HEK293T (cell line): ENCODE measurements around the gene KLK10.

Source experiments
- BHLHE40 ChIP-seq: fragments of 450-650 bp; IDR thresholded peaks from 2 replicates; pipeline ENCODE4 v1.6.1; 2016; ENCODE audit warnings: mild to moderate bottlenecking, moderate library complexity, borderline replicate concordance
- ELF4 ChIP-seq: fragments of 450-650 bp; IDR thresholded peaks from 2 replicates; pipeline ENCODE4 v1.6.1; 2017; ENCODE audit warnings: antibody characterized with exemption
- FOXK2 ChIP-seq: fragments of 450-650 bp; IDR thresholded peaks from 2 replicates; pipeline ENCODE4 v1.6.1; 2016; ENCODE audit warnings: mild to moderate bottlenecking
- FOXM1 ChIP-seq: fragments of 450-650 bp; IDR thresholded peaks from 2 replicates; pipeline ENCODE4 v1.6.1; 2017; ENCODE audit warnings: mild to moderate bottlenecking, borderline replicate concordance
- SUZ12 ChIP-seq: fragments of 450-650 bp; IDR thresholded peaks from 2 replicates; pipeline ENCODE4 v1.6.1; 2016; ENCODE audit warnings: mild to moderate bottlenecking
- TARDBP ChIP-seq: fragments of 450-650 bp; IDR thresholded peaks from 2 replicates; pipeline ENCODE4 v1.6.1; 2016

DNA sequence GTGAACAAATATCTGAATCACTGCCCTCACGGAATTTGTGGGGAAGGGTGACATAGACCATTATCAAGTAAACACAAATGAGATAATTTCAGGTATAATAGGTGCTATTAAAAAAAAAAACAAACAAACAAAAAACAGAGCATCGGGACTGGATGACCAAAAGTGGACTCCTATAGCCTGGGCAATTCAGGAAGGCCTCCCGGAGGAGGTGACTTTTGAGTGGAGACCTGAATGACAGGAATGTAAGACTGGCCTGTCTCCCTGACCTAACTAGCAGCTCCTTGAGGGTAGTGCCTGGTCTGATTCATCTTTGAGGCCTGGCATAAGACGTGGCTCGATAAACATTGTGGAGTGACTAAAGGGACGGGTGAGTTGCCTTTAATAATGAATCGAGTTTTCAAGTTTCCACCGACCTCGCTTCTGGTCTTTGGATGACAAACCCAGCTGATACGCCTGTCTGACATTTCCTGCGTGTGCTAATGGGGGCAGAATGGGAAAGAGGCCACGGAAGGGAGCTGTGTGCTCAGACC is 6.8 kb downstream of the KLK10 start:
- TF ChIP-seq FOXK2 = no peak
- TF ChIP-seq SUZ12 = no peak
- no peak for TF ChIP-seq TARDBP
- TF ChIP-seq BHLHE40 = no peak
- TF ChIP-seq ELF4 = no peak
- no peak for TF ChIP-seq FOXM1
